Hematopoietic multipotent progenitor cell treated with erythropoietin and hydrocortisone succinate and interleukin-3 and kit ligand, for 8 days (in vitro differentiated cells): ENCODE measurements around the gene WDFY2.
"Not testable (repeated sequence)": the region's sequence is repeated elsewhere in the genome, so short reads cannot be mapped to it uniquely, and the experiment has no call there.

Experiments used
- DNase-seq: peaks from one replicate; pipeline ENCODE4 v3.0.0-alpha.2; 2015

Gene WDFY2

GRCh38 chr13:51564671-51565070 is 19.6 kb upstream of the WDFY2 start:
- no peak for DNase-seq

DNA sequence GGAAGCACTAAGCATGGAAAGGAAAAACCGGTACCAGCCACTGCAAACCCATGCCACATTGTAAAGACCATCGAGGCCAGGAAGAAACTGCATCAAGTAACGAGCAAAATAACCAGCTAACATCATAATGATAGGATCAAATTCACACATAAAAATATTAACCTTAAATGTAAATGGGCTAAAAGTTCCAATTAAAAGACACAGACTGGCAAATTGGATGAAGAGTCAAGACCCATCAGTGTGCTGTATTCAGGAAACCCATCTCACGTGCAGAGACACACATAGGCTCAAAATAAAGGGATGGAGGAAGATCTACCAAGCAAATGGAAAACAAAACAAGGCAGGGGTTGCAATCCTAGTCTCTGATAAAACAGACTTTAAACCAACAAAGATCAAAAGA is 15.3 kb upstream of the WDFY2 start:
- not testable (repeated sequence) for DNase-seq

GRCh38 chr13:51576754-51577153 is 7.5 kb upstream of the WDFY2 start:
- no peak for DNase-seq

DNA sequence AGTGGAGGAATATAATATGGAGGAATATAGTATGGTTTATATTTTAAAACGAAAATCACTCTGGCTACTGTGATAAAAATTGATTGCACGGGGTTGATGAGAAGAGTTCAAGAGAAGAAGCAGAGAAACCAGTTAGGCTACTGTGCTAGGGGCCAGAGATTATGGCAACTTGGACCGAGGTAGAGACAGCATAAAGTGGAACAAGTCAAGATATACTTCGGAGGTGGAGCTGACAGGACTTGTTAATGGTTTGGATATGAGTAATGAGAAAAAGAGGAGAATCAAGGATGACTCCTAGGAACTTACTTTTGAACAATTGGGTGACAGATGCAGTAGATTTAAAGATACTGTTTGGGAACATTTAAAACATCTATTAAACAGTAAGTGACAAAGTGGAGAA is 6.6 kb upstream of the WDFY2 start:
- no peak for DNase-seq

DNA sequence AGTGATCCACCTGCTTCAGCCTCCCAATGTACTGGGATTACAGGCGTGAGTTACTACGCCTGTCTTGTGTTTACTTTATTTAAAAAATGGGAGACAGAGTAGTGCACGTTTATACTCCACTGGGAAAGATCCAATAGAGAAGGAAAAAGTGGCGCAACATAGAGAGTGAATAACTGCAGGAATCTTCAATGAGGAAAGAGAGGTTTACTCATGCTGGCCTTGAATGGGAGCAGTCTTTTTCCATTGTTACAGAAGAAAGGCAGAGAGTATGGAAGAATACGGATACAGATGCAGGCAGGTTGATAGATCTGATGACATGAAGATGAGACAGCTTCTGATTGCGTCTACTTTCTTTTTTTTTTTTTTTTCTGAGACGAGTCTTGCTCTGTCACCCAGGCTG is 4.6 kb upstream of the WDFY2 start:
- no peak for DNase-seq

DNA sequence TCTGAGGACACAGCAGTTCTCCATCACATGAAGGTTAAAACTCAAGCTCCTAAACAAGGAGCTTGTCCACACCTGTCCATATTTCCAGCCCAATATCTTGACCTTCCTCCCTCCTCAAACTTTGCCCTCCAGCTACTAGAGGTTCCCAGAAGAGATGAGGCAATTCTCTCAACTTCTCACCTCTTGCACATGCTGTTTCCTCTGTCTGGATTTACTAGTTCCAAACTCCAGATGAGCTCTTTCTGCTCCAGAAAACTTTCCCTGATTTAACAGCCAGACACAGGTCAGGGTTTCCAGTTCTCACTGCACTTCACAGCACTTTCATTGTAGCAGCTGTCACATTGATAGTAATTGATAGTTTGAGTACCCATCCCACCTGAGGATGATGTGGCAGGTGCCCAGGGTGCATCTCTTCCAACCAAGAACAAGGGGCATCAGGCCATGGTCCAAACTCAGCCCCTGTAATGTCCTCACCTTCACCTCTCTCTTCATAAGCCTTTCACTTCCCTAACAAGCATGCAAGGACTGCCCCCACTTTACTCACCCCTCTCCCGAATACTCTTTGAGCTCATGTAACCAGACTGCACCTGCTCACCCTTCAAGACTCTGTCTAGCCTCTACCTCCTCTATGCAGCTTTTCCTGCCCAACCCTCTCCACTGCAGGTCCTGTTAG is 3.0 kb upstream of the WDFY2 start:
- DNase-seq, result no peak

- no peak for DNase-seq
Observed at GRCh38 chr13:51583469-51583874, 790 bp upstream of the WDFY2 start.

GRCh38 chr13:51584731-51585672 is 740 bp downstream of the WDFY2 start:
- DNase-seq, result peak; percentile 69

DNA sequence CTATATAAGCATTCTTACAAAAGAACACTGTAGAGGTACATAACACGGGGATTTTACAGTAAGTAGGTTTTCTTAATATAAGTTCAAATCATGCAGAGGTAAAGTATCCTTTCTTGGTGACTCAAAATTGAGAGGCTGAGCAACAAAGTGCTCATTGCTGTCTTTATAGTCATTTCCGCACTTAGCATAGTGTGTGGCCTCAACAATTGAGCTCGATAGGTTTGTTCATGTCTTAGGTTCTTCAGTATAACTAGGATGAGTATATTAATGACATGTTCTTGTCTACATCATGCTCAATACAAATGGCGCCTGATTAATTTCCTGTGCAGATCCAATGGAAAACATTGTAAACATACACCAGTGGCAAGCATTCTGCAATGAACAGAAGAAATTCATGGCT is 1.4 kb downstream of the WDFY2 start:
- peak; percentile 48 for DNase-seq

DNA sequence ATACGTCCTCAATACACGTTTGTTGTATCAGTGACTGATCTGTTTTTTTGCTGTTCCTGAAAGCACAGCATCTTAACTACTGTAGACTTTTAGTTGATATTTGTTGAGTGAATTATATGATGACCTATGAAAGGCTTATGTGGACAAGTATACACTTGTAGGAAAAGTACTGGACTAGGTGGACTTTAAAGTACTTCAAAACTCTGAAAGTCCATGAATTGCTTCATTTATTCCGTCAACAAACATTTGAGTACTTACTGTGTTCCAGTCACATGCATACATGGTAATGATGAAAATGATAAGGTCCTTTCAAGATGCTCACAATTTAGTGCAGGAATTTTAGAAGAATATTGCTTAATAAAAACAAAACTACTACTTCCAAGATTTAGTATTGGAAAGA is 3.1 kb downstream of the WDFY2 start:
- DNase-seq, result no peak

- DNase-seq, result no peak
Observed at GRCh38 chr13:51588406-51588949, 4.2 kb downstream of the WDFY2 start.

DNA sequence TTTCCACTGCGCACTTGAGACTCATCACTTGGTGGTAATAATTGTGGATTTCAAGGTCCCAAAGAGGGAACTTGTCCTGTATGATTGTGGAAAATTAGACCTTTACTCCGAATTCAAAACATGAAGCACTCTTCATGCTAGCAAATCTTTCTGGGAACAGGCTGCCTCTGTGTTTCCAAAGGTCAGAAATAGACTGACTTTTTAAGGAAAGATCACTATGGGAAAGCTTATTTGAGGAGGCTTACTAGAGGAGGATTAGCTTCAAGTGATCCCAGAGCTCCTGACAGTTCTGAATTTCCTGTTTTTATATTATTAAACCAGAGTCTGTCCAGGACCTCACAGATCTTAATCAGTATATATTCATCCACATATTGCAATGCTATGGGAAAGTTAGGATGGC is 5.5 kb downstream of the WDFY2 start:
- DNase-seq, result no peak

- no peak for DNase-seq
Observed at GRCh38 chr13:51590231-51590970, 6.1 kb downstream of the WDFY2 start.

GRCh38 chr13:51590971-51591627 is 6.8 kb downstream of the WDFY2 start:
- DNase-seq, result peak; percentile 94

DNA sequence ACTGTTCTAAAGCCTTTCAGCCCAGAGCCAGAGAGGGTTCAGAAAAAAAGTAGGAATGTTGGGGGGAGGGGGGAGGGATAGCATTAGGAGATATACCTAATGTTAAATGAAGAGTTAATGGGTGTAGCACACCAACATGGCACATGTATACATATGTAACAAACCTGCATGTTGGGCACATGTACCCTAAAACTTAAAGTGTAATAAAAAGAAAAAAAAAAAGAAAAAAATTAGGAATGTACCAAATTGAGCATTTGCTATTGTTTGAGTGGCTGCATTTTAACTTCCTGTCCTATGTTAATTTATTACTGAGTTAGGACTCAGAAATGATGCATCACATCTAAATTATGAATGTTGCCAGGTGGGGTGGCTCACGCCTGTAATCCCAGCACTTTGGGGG is 7.7 kb downstream of the WDFY2 start:
- not testable (repeated sequence) for DNase-seq

DNA sequence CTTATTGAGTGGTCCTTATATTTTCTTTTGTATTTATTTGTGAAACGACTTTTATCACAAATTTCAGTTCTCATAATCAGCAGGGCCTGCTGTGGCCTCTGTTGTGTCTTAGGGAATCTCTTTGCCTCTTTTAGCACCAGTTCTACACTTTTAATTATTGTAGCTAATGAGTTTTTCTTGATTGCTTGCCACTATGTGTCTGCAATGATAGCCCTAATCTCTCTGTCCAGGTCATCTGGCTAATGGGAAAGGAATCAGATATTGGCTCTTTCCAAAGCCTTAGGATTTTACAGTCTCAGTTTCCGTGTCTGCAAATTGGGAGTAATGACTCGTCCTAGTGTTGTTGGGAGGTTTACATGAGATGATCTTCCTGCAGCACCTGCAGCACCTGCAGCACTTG is 10.2 kb downstream of the WDFY2 start:
- peak; percentile 37 for DNase-seq

DNA sequence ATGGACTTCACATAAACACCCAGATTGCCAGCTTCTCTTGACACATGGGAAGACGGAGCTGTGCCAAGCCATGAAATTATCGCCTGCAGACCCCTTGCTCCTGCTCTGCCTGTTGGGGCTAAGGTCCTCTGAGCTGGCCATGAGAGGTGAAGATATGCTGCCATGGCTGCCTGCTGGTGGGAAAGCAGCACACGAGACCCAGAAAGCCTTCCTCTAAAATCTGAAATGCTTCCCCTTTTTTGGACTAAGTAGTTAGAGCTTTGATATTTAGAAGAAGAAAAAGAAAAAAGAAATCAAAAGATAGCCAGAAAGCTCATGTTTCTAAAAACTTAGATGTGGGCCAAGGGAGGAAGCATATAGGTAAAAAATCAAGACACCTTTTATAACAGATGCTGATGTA is 11.2 kb downstream of the WDFY2 start:
- DNase-seq, result no peak

DNA sequence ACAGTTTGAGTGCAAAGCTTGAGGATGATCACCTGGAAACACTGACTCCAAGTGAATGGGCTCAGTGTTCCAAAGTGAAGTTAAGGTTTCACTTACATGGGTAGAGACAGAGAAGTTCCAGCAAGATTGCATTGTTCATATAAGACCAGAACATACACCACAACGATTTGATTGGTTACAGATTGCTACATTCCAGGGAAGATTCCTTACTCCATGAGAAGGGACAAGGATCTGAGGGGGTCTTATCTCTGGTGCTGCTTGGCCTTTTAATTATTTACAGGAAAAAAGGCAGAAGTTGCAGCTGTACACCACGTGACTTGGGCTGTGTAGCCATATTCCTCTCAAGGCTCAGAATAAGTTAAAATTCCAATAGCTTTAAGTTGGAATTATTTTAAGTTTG is 12.3 kb downstream of the WDFY2 start:
- no peak for DNase-seq

- DNase-seq, result no peak
Observed at GRCh38 chr13:51599444-51600176, 15.3 kb downstream of the WDFY2 start.

GRCh38 chr13:51600703-51601102 is 16.4 kb downstream of the WDFY2 start:
- DNase-seq, result no peak

DNA sequence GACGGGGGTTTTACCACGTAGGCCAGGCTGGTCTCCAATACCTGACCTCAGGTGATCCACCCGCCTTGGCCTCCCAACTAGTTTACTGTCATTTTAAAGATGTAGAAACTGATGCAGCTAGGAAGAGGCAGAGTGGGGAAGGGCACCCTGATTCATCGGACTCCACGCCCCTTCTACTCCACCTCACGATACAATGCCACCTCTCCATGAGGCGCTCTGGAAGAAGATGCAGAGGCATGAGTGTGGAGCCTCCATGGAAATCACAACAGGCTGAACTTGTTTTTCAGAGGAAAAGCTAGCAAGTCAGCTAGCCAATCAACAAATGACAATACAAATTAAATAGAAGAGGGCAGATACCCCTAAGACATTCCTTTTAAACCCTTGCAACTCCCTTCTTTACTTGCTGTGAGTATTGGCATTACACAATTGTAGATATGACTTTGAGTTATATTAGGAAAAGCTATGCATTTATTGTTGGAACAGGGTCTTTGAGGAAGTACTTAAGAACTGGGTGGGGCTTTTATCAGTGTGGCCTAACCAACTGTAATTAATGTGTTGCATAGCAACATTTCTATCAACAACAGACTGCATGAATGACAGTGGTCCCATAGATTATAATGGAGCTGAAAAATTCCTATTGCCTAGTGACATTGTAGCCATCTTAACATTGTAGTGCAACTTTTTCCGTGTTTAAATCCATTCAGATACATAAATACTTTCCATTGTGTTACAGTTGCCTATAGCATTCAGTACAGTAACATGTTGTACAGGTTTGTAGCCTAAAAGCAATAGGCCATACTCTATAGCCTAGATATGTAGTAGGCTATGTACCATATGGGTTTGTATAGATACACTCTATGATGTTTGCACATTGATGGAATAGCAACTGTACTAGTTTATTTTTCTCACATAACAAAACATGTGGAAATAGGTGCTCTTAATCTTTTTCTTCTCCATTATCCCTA is 17.6 kb downstream of the WDFY2 start:
- DNase-seq, result peak; percentile 82
